HG02610 (cell line): ENCODE results near the gene KCNN3.
"Not testable (repeated sequence)": the region's sequence is repeated elsewhere in the genome, so short reads cannot be mapped to it uniquely, and the experiment has no call there.

Experiments
- ATAC-seq: cut with Tn5 transposase; IDR thresholded peaks from one replicate; pipeline ENCODE4 v1.9.1; 2021; ENCODE audit warnings: mild to moderate bottlenecking, moderate library complexity; ENCODE audit not compliant: unreplicated experiment

Gene KCNN3

GRCh38 chr1:154672245-154672644, 197.8 kb downstream of the KCNN3 start:
- not testable (repeated sequence) for ATAC-seq

- ATAC-seq, result not testable (repeated sequence)
Observed at GRCh38 chr1:154671412-154671811, 198.7 kb downstream of the KCNN3 start.

GRCh38 chr1:154670310-154671270, 199.5 kb downstream of the KCNN3 start:
- ATAC-seq, result not testable (repeated sequence)

GRCh38 chr1:154669464-154670282, 200.4 kb downstream of the KCNN3 start:
- ATAC-seq, result no peak

GRCh38 chr1:154666051-154666790, 203.9 kb downstream of the KCNN3 start:
- ATAC-seq, result no peak

- ATAC-seq, result no peak
Observed at GRCh38 chr1:154664331-154665002, 205.6 kb downstream of the KCNN3 start.

- no peak for ATAC-seq
Observed at GRCh38 chr1:154663471-154664060, 206.5 kb downstream of the KCNN3 start.

GRCh38 chr1:154661110-154661509, 209.0 kb downstream of the KCNN3 start:
- ATAC-seq, result no peak

GRCh38 chr1:154659823-154660592, 210.1 kb downstream of the KCNN3 start:
- ATAC-seq, result no peak

GRCh38 chr1:154657556-154657955, 212.5 kb downstream of the KCNN3 start:
- no peak for ATAC-seq

- no peak for ATAC-seq
Observed at GRCh38 chr1:154652893-154653292, 217.2 kb downstream of the KCNN3 start.
